ENCODE results near the gene FFAR3.

DNA sequence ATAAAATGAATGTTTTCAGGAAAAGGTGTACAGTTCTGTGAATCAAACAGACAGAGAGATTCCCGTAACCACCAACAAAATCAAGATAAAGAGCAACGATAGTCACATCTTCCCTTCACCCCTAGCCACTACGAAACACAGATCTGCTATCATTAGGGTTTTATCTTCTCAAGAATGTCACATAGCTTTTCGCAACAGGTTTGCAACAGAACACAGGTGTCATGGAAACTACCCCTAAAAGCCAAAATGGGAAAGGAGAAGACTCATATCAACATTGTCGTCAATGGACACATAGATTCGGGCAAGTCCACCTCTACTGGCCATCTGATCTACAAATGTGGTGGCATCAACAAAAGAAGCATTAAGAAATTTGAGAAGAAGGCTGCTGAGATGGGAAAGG, 23.7 kb downstream of the FFAR3 start:
- no peak for TF ChIP-seq POLR2AphosphoS5 (IDR thresholded peaks at IDR 0.05)
- TF ChIP-seq, protein P1, sequence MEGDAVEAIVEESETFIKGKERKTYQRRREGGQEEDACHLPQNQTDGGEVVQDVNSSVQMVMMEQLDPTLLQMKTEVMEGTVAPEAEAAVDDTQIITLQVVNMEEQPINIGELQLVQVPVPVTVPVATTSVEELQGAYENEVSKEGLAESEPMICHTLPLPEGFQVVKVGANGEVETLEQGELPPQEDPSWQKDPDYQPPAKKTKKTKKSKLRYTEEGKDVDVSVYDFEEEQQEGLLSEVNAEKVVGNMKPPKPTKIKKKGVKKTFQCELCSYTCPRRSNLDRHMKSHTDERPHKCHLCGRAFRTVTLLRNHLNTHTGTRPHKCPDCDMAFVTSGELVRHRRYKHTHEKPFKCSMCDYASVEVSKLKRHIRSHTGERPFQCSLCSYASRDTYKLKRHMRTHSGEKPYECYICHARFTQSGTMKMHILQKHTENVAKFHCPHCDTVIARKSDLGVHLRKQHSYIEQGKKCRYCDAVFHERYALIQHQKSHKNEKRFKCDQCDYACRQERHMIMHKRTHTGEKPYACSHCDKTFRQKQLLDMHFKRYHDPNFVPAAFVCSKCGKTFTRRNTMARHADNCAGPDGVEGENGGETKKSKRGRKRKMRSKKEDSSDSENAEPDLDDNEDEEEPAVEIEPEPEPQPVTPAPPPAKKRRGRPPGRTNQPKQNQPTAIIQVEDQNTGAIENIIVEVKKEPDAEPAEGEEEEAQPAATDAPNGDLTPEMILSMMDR (IDR thresholded peaks at IDR 0.05), result no peak
- TF ChIP-seq POLR2A (IDR thresholded peaks at IDR 0.05), result no peak
